Measurements from ENCODE around the gene ABHD8. TPM values are rescaled to one million over a fixed set of nuclear protein-coding genes. Genes with fewer than 3 reads are reported as not detected.

ABHD8 gene
- total RNA-seq, 1 experiment from 2014 or later: 13.2 TPM

GRCh38 chr19:17303167-17303939 lies at the start of gene ABHD8 (continued):
- TF ChIP-seq AR (CRISPR knock-in tag; IDR thresholded peaks at IDR 0.05) (no peak), CBFB (CRISPR knock-in tag; IDR thresholded peaks at IDR 0.05; ENCODE audit: low read depth) (no peak), GRHL2 (CRISPR knock-in tag; IDR thresholded peaks at IDR 0.05; ENCODE audit: insufficient replicate concordance, severe bottlenecking) (no peak), HMGA2 (CRISPR knock-in tag; IDR thresholded peaks at IDR 0.05) (no peak), ZSCAN18 (CRISPR knock-in tag; IDR thresholded peaks at IDR 0.05) (no peak), TCF7 (CRISPR knock-in tag; IDR thresholded peaks at IDR 0.05; ENCODE audit: low read depth) (no peak), PRRX2 (CRISPR knock-in tag; IDR thresholded peaks at IDR 0.05) (no peak), ZNF317 (CRISPR knock-in tag; IDR thresholded peaks at IDR 0.05; ENCODE audit: borderline replicate concordance, low read depth) (no peak), ZNF532 (CRISPR knock-in tag; IDR thresholded peaks at IDR 0.05; ENCODE audit: borderline replicate concordance) (no peak), ZBTB43 (CRISPR knock-in tag; IDR thresholded peaks at IDR 0.05) (0 out of 2 replicates have a peak, but pooled peaks have one; percentile 51), JAZF1 (CRISPR knock-in tag; IDR thresholded peaks at IDR 0.05) (no peak), ATF2 (CRISPR knock-in tag; IDR thresholded peaks at IDR 0.05; ENCODE audit: borderline replicate concordance, low read depth) (no peak), EMX1 (CRISPR knock-in tag; IDR thresholded peaks at IDR 0.05) (no peak), ZNF425 (CRISPR knock-in tag; conservative IDR thresholded peaks at IDR 0.05) (no peak), E2F1 (CRISPR knock-in tag; IDR thresholded peaks at IDR 0.05) (peak; percentile 61; the same call in 1 of the 2 replicates), TP53 (CRISPR knock-in tag; IDR thresholded peaks at IDR 0.05) (no peak), NR1H2 (CRISPR knock-in tag; IDR thresholded peaks at IDR 0.05) (no peak), IRF2 (CRISPR knock-in tag; IDR thresholded peaks at IDR 0.05; ENCODE audit: borderline replicate concordance, low read depth) (no peak), MAX (CRISPR knock-in tag; IDR thresholded peaks at IDR 0.05) (peak; percentile 61; the same call in 1 of the 2 replicates), NR2C2 (CRISPR knock-in tag; IDR thresholded peaks at IDR 0.05) (no peak), CREM (CRISPR knock-in tag; IDR thresholded peaks at IDR 0.05) (peak; percentile 60; the same call in 1 of the 2 replicates), GTF2I (CRISPR knock-in tag; conservative IDR thresholded peaks at IDR 0.05) (no peak), GABPB1 (CRISPR knock-in tag; IDR thresholded peaks at IDR 0.05) (peak; percentile 39; the same call in 1 of the 2 replicates)

Measured in WTC11 (cell line).